HG02759 (cell line): ENCODE results near the gene TUNAR.

Source experiments
- ATAC-seq: cut with Tn5 transposase; IDR thresholded peaks from one replicate; pipeline ENCODE4 v1.9.1; 2021; ENCODE audit warnings: mild to moderate bottlenecking, moderate library complexity; ENCODE audit not compliant: unreplicated experiment

TUNAR gene

DNA sequence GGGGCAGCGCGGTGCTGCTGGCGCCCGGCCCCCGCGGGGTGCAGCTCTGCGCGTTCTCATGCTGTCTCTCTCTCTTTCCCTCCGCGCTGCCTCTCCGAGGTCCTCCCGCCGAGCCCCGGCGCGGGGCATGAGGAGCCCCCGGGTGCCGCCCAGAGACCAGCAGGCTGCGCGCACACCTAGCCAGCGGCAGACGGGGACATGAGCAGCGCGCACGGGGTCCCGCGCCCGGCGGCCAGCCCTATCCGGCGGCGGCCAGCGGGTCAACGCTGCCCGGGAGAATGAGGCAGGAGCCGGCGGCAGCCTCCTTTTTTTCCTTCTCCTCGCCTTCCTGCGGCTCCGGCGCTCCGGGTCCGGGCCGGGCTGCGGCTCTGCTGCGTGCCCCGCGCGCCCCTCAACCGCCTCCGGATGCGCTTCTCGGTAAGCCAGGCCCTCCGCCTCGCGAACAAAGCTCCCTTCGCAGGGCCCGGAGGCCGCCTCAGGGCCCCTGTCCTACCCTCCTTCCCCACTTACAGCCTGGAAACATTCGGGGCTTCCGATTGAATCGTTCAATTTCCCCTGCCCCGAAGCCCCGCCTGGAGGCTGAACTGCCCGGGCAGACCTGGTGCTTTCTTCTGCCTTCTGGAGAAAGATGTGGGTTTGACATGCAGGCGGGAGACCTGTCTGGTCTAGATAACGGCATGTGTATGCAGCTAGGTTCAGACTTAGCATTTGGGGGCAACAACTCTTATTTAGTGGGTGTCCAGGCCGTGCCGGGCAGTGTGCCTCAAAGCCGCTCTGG is at the start of gene TUNAR:
TUNAR (plus strand) TSS at position 72 of the 778 bp plus-strand sequence.
- no peak for ATAC-seq

DNA sequence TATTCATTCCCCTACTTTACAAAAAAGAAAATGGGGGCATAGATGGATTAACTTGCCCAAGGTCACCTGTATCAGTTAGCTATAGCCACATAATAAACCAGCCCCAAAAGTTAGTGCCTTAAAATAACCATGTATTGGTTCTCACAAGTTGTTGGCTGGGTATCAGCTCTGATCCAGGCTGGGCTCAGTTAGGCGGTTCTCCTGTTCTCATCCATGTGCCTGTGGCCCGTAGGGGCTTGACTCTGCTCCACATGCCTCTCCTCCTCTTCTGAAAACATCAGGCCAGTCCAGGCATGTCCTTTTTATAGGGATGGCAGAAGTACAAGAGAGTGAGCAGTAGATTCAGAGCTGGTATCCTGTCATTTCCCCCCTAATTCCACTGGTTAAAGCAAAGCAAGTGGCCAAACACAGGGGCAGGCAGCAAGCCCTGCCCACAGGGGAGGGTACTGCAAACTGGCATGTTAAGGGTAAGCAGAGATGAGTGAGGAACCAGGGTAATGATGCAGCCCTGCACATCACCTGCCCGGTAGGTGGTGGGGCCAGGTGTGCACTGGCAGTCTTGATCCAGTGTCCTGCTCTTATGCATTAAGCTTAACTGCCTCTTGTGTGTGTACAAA is 47.9 kb upstream of the TUNAR start:
- no peak for ATAC-seq

DNA sequence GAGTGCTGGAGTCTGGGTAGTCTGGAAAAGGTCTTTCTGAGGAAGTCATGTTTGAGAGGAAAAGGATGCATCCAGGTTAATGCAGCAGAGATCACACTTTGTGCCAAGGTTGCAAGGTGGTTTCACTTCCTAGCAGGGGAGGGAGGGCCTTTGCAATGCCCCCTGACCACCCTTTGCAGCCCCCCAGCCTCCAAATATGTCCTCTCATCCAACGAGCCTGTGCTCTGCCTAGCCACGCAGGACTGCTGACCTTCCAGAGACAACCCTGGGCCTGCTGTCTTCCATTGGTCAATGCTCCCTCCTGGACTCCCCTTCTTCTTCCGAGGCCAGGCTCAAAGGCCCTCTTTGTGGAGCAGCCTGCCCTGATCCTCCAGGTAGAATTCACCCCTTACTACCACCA is 47.3 kb upstream of the TUNAR start:
- ATAC-seq: no peak

DNA sequence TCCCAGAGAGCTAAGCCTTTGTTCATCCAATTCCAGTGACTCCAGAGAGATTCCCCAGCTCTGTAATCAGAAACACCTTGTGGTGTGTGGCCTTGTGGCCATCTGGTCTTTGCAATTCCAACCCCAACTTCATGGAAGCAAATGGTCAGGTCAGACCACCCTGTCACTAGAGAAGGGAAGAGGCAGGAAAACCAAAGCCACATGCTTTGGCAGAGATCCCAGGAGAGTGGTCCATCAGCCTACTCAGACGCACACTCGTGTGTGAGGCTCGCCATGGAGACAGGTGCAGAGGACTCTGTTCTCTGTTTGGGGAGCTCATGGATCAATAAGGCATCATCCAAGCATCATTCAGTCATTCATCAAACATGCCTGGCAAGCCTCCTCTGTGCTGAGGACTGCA is 46.2 kb upstream of the TUNAR start:
- ATAC-seq: no peak

DNA sequence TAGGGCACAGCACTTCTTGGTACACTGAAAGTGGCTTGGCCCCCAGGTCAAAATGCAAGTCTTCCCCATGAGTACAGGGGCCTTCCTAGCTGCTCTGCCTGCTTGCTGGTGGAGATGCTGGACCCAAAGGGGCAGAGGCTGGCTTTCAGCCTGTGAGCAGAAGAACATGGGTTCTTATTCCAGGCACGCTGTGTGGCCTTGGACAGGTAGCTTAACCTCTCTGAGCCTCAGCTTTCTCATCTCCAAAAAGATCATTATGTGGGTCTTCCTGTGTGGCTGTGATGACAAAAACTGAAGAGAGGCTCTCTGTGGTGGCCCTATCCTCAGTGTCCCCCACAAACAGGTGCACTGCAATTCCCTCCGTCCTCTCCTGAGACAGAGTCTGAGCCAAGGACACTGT is 45.6 kb upstream of the TUNAR start:
- no peak for ATAC-seq

DNA sequence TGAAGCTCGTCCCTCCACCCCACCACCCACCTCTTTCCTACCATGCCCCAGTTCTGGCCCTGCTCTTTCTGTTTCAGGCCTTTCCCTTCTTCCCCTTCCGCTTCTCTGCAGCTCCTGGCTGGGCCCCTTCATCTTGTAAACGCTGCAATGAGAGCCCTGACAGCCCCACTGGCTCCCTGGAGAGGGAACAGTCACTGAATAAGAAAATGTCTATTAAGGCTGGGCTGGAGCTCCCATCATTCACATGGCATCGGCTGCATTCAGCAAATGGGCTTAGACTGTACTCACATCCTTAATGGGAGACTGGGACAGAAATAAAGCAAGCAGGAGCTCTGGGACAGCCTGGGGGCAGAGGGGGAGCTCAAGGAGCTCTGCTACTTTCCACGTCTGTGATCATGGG is 45.2 kb upstream of the TUNAR start:
- ATAC-seq: no peak

DNA sequence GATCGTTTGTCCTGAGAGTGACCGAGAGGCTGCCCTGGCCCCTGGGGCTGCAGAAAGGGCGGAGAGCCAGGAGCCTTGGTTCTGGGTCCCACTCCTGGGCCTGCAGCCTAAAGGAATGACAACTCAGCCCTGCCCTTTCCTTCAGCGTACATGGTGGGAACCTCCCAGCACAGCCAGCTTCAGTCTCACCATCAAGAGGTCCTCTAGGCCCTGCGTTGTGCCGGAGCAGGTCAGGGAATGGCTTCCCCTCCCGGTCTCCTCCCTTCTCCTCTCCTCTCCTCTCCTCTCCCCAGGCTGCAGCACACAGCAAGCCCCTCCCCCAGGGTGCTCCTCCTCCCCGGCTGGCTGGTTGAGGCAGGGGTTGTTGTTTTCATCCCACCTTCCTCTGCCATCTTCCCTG is 44.6 kb upstream of the TUNAR start:
- ATAC-seq: no peak

DNA sequence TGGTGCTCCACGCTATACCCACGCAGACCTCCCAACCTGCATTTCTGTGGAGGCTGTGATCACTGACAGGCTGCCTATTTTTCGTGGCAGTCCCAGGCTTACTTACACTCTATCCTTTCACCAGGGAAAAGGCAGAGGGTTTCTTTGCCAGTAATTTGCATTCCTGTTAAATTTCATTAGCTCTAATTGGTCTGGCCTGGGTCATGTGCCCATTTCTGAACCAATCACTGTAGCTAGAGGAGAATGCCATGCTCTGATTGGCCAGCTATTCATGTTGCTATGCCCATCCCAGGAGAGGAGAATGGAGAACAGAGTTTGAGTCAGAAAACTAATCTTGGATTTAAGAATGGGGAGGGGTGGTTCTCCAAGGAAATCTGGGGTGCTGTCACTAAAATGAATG is 43.2 kb upstream of the TUNAR start:
- no peak for ATAC-seq

DNA sequence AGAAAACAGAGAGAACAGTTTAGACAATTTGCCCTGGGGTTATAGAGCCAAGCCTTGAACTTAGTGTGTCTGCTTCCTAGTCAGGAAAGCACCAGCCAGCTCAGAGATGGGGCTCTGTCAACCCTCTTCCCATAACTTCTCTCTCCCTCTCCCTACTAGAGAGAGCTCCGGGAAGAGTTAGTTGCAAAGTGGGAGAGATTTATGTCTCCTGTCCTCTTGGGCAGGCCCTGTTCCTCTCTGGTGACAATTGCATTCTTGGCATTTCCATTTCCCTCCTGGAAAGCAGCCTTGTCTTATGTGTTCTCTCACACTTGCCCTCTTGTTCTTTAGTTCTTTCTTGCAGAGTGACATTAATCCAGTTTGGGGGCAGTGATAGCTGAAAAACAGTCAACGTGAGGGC is 42.1 kb upstream of the TUNAR start:
- ATAC-seq: no peak

DNA sequence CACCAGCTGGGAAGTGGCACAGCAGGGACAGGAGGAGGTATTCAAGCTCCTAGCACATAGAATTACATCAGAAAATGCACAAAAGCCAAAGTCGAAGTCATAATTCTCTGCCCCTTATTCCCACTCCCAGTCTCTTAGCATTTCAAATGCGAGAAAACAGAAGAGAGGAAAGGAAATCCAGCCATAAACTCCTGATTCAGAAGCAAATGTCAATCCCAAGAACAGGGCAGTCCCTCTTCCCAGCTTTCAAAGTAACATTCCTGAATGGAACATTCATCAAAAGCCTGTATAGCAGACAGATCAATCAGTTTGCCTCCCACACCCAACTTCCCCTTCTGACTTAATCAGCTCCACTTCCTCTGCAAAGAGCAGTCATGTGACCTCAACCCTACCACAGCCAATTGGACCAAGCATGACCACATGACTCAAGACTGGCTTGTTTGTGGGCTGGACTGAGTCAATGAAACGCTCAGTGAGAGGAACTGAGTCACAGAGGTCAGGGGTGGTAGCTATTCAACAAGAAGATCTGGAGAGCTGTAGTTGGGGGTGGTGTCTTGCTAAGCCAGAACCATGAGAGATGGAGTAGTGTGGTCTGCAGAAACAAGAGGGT is 41.4 kb upstream of the TUNAR start:
- ATAC-seq: no peak

DNA sequence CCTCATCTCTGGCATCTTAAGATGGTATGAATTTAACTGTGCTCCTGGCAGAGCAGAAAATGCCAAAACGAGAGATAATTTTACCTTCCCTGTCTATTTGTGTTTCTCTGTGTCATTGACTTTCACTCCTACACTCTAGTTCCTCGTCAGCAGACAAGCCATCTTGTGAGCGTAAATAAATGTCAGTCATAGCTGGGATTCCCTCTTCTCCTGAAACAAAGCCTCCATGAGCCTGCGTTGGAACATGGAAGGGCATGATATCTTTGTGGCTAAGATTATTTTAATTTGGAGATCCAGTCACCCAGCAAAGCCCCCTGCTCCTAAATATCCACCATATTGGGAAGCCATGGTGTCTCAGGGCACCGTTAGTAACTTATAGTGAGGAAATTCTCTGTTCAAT is 37.8 kb upstream of the TUNAR start:
- ATAC-seq: no peak

DNA sequence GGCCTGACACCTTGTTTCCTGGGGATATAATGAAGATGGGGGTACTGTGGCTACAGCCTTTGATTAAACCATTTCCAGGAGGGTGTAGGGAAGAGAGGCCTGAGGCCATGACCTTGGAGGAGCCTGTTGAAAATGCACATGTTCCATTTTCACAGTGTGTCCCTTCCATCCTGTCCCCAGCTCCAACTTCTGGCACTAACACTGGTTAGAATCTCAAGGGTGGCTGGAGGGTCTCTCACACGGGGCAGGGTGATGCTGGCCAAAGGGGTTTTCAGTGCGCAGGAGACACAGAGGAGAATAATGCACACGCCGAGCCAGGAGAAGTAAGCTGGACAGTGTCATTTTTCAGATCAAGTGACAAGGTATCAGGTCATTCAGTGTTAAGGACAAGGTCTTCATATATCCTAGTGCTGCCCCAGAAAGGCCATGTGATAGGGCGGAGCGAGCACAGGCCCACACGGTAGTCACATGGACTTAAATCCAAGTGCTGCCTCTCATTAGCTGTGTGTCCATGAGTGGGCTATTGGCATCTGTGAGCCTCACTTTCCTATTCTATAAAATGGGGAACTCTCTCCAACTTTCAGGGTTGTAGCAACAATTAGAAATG is 36.4 kb upstream of the TUNAR start:
- ATAC-seq: no peak

DNA sequence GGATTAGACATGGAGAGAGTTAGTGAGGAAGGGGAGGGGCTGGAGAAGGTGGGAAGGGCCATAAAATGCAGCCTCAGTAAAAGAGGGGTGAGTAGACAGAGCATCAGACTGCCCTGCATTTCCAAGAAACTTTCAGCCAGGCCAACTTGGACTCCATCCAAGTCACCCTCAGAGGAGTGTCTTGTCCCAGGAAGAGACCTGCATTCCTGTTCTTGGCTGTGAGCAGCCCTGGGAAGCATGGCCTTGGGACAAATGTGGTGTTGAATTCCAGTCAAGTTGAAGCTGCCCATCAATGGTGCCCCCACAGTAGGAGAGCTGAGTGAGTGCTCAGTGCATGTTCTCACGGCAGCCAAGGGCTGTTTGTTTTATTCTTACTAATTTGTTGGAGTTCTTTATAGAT is 35.0 kb upstream of the TUNAR start:
- no peak for ATAC-seq

DNA sequence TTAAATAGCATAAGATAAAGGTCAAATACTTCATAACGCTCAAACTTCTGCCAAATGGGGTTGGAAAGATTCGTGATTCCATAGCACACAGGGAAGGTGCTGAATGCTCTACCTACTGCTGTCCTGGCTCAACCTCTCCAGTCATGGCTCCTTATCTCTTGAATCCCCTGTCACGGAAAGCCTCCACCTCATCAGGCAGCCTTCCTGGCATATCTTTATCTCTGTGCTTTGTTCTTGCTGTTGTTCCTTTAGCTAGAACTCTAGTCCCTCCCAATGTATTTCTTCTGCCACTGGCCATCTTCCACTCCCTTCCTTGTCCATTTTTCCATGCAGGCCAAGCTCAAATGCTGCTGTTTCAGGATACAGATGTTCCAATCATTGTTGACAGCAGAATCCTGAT is 26.9 kb upstream of the TUNAR start:
- ATAC-seq: no peak

DNA sequence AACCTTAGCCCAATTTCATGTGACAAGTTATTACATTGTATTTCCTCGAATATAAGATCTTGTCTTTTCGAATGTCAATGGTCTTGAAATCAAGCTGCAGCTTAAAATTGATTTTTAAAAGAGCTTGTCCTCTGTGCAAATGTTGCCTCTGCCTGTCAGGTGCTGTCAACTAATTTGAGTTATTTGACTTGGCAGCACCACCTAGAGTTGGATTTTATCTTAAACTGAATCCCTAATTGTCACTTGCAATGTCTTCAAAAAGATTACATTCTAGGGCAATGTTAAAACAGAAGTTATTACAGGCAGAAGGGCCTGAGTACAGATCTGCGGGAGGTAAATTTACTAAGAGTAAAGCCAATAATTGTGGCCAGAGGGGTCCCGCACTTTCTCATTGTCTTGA is 26.2 kb upstream of the TUNAR start:
- no peak for ATAC-seq

DNA sequence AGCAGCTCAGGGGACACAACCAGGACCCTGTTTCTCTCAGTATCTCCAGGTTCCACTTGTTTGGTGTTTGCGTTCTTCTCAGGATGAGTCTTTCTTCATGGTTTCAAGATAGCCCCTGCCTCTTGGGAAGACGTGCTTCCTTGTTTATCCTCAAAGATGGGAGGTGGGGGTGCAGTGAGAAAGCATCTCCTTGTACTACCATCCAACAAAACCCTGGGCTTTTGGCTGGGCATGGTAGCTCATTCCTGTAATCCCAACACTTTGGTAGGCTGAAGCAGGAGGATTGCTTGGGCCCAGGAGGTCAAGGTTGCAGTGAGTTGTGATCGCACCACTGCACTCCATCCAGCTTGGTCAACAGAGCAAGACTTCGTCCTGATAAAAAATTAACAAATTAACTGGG is 21.0 kb upstream of the TUNAR start:
- no peak for ATAC-seq

DNA sequence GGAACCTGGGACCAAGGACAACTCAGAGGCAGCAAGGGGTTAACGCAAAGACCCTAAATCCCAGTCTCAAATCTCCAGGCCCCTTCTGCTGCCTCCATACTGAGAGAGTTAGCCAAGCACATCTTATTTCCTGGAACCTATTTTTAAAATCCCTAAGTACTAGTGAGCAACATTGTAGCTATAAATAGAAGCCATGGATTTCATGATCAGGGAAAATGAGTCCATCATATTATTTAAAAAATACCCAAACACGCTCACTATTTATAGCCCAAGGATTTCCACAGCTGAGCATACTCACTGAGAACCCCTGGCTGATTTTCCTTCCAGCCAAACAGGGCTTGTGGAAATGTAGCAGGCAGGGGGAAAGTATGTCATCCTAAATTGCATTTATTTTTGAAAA is 19.4 kb upstream of the TUNAR start:
- ATAC-seq: no peak

DNA sequence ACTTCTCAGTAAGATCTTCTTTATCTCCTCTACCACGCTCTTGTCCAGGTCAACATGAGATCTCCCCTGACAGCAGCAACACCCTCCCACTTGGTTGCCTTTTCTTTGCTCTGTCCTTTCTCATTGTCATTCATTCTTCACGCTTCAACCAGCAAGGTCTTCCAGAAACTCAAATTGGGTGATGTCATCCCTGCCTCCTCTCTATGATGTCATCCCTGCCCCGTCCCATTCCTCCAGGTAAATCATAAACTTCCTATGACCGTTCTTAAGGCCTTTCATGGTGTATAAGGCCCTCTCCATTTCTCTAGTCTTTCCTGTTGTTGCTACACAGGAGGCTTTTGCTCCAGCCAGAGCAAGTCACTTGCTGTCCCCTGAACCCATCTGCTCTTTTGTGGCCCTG is 17.7 kb upstream of the TUNAR start:
- no peak for ATAC-seq

DNA sequence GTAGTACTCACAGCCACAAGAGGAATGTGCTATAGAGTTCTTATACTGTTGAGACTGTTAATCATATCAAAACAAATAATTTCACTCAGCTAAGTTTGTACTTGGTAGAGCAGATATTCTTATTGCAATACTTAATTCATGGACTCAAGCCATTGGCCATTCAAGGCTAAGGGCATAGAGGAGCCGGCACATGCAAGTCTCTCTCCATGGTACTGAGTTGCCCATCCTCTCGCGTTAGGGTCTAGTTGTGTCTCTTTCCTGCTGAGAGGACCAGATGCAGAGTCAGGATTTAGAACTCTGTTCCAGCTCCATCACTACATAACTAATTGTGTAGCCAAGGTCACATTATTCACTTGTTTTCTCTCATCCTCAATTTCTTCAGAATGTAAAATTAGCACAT is 14.4 kb upstream of the TUNAR start:
- no peak for ATAC-seq

DNA sequence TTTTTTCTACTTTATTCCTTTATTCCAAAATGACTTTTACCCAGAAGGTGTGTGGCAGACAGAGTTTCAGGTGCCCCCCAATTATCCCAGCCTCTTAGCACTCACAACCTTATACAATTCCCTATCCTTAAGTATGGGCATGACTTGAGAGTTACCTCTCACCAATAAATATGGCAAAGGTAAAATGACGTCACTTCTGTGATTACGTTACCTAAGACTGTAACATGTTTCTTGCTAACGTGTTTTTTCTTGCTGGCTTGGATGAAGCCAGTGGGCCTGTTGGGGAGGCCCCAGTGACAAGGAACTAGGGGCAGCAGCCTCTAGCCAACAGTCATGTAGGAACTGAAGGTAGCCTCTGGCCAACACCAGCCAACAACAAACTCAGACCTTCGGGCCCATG is 13.3 kb upstream of the TUNAR start:
- no peak for ATAC-seq

DNA sequence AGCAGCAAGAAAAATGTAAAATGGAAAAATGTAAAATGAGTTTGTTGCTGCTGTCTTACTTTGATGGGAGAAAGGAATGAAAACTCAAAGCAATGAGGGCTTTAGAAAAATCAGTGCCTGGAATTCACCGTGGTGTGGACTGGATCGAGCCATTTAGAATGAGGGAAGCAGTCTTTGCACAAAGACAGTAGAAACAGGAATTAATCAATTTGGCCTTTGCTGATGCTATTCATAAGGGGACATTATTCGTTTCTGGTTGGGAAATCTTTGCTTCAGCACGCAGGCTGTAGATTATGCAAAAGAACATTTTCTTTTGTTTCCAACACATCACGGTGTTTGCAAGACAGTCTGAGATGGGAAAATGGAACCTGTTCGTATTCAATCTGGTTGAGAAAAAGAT is 6.9 kb upstream of the TUNAR start:
- no peak for ATAC-seq

DNA sequence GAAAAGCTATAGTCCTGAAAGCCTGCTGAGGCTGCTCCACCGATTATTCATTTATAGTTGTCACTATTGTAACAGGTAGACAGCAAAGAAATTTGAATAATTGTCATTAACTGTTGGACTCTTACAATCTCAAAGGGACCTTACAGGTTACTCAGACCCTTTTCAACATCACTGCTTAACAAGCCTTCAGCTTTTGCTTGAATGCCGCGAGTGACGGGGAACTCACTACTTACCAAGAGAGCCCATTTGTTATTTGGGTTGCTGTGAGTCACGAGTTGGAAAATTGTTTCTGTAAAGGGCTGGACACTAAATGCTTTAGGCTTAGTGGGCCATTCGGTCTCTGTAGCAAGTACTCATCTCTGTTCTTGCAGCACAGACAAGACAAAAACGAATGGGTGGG is 5.9 kb upstream of the TUNAR start:
- ATAC-seq: no peak
